Measurements from ENCODE around the gene REEP3.

The REEP3 gene

DNA sequence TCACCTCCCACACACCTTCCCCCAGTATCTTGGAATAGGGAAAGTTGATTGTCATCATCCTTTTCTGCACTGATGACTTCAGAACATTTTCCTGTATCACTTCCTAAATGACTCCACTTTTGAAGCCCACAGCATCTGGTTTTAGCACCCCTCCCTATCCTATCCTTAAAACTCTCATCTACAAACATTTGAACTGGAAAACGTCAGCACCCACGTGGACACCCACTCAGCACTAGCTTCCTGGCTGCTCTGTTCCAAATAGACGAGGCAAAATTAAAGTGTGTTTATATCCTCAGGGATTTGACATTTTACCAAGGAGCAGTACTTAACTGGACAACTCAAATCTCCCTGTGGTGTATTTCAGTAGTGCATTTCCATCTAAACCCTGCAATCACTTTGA, 73.9 kb downstream of the REEP3 start:
- no peak for TF ChIP-seq EZH2 (IDR thresholded peaks at IDR 0.05; ENCODE audit: borderline replicate concordance, low read depth, low read length, severe bottlenecking)
- TF ChIP-seq, protein P1, sequence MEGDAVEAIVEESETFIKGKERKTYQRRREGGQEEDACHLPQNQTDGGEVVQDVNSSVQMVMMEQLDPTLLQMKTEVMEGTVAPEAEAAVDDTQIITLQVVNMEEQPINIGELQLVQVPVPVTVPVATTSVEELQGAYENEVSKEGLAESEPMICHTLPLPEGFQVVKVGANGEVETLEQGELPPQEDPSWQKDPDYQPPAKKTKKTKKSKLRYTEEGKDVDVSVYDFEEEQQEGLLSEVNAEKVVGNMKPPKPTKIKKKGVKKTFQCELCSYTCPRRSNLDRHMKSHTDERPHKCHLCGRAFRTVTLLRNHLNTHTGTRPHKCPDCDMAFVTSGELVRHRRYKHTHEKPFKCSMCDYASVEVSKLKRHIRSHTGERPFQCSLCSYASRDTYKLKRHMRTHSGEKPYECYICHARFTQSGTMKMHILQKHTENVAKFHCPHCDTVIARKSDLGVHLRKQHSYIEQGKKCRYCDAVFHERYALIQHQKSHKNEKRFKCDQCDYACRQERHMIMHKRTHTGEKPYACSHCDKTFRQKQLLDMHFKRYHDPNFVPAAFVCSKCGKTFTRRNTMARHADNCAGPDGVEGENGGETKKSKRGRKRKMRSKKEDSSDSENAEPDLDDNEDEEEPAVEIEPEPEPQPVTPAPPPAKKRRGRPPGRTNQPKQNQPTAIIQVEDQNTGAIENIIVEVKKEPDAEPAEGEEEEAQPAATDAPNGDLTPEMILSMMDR (IDR thresholded peaks at IDR 0.05; ENCODE audit: borderline replicate concordance, extremely low read depth, low read length, poor library complexity, severe bottlenecking): no peak
- peaks cover 8% of the 10 kb centered on the region; the same call in 1 of the 2 replicates for H3K79me2 ChIP-seq (ENCODE audit: insufficient read depth, low read length)
- no peak overlapping the region for H3K9ac ChIP-seq (ENCODE audit: low read depth, low read length)
- H3K4me1 ChIP-seq (ENCODE audit: insufficient read depth, low read length): no peaks in the 10 kb centered on the region
- no peaks in the 10 kb centered on the region for H3K27me3 ChIP-seq (ENCODE audit: insufficient read depth, low read length, poor library complexity)
- no peaks in the 10 kb centered on the region for H3K9me3 ChIP-seq (ENCODE audit: insufficient read depth, low read length, severe bottlenecking)
- ATAC-seq (ENCODE audit: insufficient read depth, low read depth): no peak
- H3K4me2 ChIP-seq (ENCODE audit: insufficient read depth, low read length): no peak overlapping the region
- no peak overlapping the region for H3K4me3 ChIP-seq (ENCODE audit: low read depth in 1 of 2, low read length in 2 of 2)
- H2AFZ ChIP-seq (ENCODE audit: low read depth, low read length): no peak overlapping the region
- peaks cover 34% of the 10 kb centered on the region for H3K36me3 ChIP-seq (ENCODE audit: insufficient read depth, low read length)
- no peak for DNase-seq
- H4K20me1 ChIP-seq (ENCODE audit: insufficient read depth, low read length): no peaks in the 10 kb centered on the region; the same call in 1 of the 2 replicates
- H3K27ac ChIP-seq (ENCODE audit: low read length): no peak overlapping the region

DNA sequence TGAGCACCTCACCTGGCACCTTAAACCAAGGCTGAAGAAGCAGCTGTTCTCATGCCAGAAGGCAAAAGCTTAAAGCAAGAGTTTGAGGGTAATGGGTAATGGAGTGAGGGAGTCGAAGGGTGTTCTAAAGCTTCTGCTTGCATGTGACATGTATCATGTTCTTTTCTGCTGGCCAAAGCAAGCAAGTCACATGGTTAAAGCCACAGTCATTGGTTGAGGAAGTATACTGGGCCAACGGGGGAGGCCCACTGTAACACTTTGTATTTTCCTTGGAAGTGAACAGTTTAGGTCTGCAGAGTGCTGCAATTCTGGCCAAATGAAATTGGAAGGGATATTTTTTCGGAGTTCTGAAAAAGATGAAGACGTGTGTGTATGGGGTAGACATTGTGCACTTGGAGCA, 75.7 kb downstream of the REEP3 start:
- H3K4me2 ChIP-seq (ENCODE audit: insufficient read depth, low read length): no peak overlapping the region
- TF ChIP-seq EZH2 (IDR thresholded peaks at IDR 0.05; ENCODE audit: borderline replicate concordance, low read depth, low read length, severe bottlenecking): no peak
- TF ChIP-seq, protein P1 (IDR thresholded peaks at IDR 0.05; ENCODE audit: borderline replicate concordance, extremely low read depth, low read length, poor library complexity, severe bottlenecking): no peak
- no peak overlapping the region for H2AFZ ChIP-seq (ENCODE audit: low read depth, low read length)
- no peak overlapping the region for H3K9ac ChIP-seq (ENCODE audit: low read depth, low read length)
- no peaks in the 10 kb centered on the region for H3K4me1 ChIP-seq (ENCODE audit: insufficient read depth, low read length)
- peaks cover 39% of the 10 kb centered on the region for H3K36me3 ChIP-seq (ENCODE audit: insufficient read depth, low read length)
- DNase-seq: no peak
- no peak overlapping the region for H3K4me3 ChIP-seq (ENCODE audit: low read depth in 1 of 2, low read length in 2 of 2)
- no peaks in the 10 kb centered on the region for H3K27me3 ChIP-seq (ENCODE audit: insufficient read depth, low read length, poor library complexity)
- ATAC-seq (ENCODE audit: insufficient read depth, low read depth): no peak
- H3K9me3 ChIP-seq (ENCODE audit: insufficient read depth, low read length, severe bottlenecking): no peaks in the 10 kb centered on the region
- H3K79me2 ChIP-seq (ENCODE audit: insufficient read depth, low read length): peaks cover 6% of the 10 kb centered on the region; the same call in 1 of the 2 replicates
- H4K20me1 ChIP-seq (ENCODE audit: insufficient read depth, low read length): no peaks in the 10 kb centered on the region; the same call in 1 of the 2 replicates
- no peak overlapping the region for H3K27ac ChIP-seq (ENCODE audit: low read length)

DNA sequence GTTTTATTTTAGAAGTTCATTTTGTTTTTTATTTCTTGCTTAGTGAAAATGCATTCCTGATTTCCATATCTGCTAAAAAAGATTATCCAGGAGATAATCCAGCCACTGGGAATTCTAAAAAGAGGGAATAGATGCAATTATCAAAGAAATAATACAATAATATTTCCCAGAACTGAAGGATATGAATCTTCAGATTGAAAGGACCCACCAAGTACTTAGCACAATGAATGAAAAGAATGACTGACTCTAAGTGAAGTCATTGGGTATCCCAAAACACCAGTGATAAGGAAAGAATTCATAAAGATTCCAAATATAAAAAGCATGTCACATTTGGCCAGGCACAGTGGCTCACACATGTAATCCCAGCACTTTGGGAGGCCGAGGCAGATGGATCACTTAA, 79.3 kb downstream of the REEP3 start:
- H2AFZ ChIP-seq (ENCODE audit: low read depth, low read length): no peak overlapping the region
- no peak overlapping the region for H3K4me3 ChIP-seq (ENCODE audit: low read depth in 1 of 2, low read length in 2 of 2)
- no peak overlapping the region for H3K4me2 ChIP-seq (ENCODE audit: insufficient read depth, low read length)
- no peaks in the 10 kb centered on the region for H3K4me1 ChIP-seq (ENCODE audit: insufficient read depth, low read length)
- no peaks in the 10 kb centered on the region for H3K79me2 ChIP-seq (ENCODE audit: insufficient read depth, low read length)
- peaks cover 33% of the 10 kb centered on the region for H3K36me3 ChIP-seq (ENCODE audit: insufficient read depth, low read length)
- H3K27ac ChIP-seq (ENCODE audit: low read length): no peak overlapping the region
- no peak for TF ChIP-seq EZH2 (IDR thresholded peaks at IDR 0.05; ENCODE audit: borderline replicate concordance, low read depth, low read length, severe bottlenecking)
- TF ChIP-seq, protein P1 (IDR thresholded peaks at IDR 0.05; ENCODE audit: borderline replicate concordance, extremely low read depth, low read length, poor library complexity, severe bottlenecking): no peak
- no peak overlapping the region for H3K9ac ChIP-seq (ENCODE audit: low read depth, low read length)
- ATAC-seq (ENCODE audit: insufficient read depth, low read depth) (no peak), DNase-seq (no peak)
- no peaks in the 10 kb centered on the region for H4K20me1 ChIP-seq (ENCODE audit: insufficient read depth, low read length)
- H3K9me3 ChIP-seq (ENCODE audit: insufficient read depth, low read length, severe bottlenecking): no peaks in the 10 kb centered on the region
- H3K27me3 ChIP-seq (ENCODE audit: insufficient read depth, low read length, poor library complexity): no peaks in the 10 kb centered on the region

Measured in DND-41 (cell line).